Measurements from ENCODE around the gene OPHN1. TPM values are rescaled to one million over a fixed set of nuclear protein-coding genes. Genes with fewer than 3 reads are reported as not detected.

Gene OPHN1
- total and polyA plus RNA-seq, 2 of the 13 experiments (the other 11 are each of a cell fraction or from before 2014, with no cell fraction given), result 1.6 to 1.7 TPM

GRCh38 chrX:68433155-68433980, at the start of gene OPHN1 (continued):
- TF ChIP-seq ZNF609 (CRISPR knock-in tag; IDR thresholded peaks at IDR 0.05; ENCODE audit: borderline replicate concordance) (no peak), ZNF160 (CRISPR knock-in tag; IDR thresholded peaks at IDR 0.05) (no peak), ZNF513 (CRISPR knock-in tag; conservative IDR thresholded peaks at IDR 0.05) (no peak), ZNF747 (CRISPR knock-in tag; IDR thresholded peaks at IDR 0.05; ENCODE audit: borderline replicate concordance) (no peak), NKX3-1 (CRISPR knock-in tag; IDR thresholded peaks at IDR 0.05) (no peak), NAIF1 (CRISPR knock-in tag; IDR thresholded peaks at IDR 0.05; ENCODE audit: borderline replicate concordance) (0 out of 2 replicates have a peak, but pooled peaks have one; percentile 25), ZNF451 (CRISPR knock-in tag; IDR thresholded peaks at IDR 0.05) (no peak), ZNF253 (CRISPR knock-in tag; IDR thresholded peaks at IDR 0.05; ENCODE audit: borderline replicate concordance) (no peak), ZFP1 (CRISPR knock-in tag; IDR thresholded peaks at IDR 0.05) (no peak), SMAD1 (CRISPR knock-in tag; IDR thresholded peaks at IDR 0.05; ENCODE audit: borderline replicate concordance, low read depth) (no peak), HNRNPLL (IDR thresholded peaks at IDR 0.05; ENCODE audit: low read depth, low read length, poor library complexity, severe bottlenecking) (peak; percentile 92), ARNT (IDR thresholded peaks at IDR 0.05) (no peak), GABPB1 (CRISPR knock-in tag; IDR thresholded peaks at IDR 0.05) (peak; percentile 81), GRHL1 (CRISPR knock-in tag; conservative IDR thresholded peaks at IDR 0.05) (no peak), HOXA3 (CRISPR knock-in tag; IDR thresholded peaks at IDR 0.05) (peak; percentile 18; the same call in 1 of the 2 replicates), NFKB2 (CRISPR knock-in tag; IDR thresholded peaks at IDR 0.05; ENCODE audit: borderline replicate concordance) (peak; percentile 16; the same call in 1 of the 2 replicates), AKAP8 (CRISPR knock-in tag; IDR thresholded peaks at IDR 0.05) (no peak), GTF3A (CRISPR knock-in tag; conservative IDR thresholded peaks at IDR 0.05) (no peak), ZNF724P (CRISPR knock-in tag; IDR thresholded peaks at IDR 0.05; ENCODE audit: borderline replicate concordance) (no peak), ZNF564 (CRISPR knock-in tag; IDR thresholded peaks at IDR 0.05) (no peak), ZNF639 (CRISPR knock-in tag; conservative IDR thresholded peaks at IDR 0.05) (no peak)

Measured in HepG2 (cell line).